WTC11 (cell line): ENCODE results near the gene CNTNAP5. TPM values are rescaled to one million over a fixed set of nuclear protein-coding genes. Genes with fewer than 3 reads are reported as not detected.

ENCODE experiments used
- ATAC-seq: fragments of 200-7000 bp; cut with Tn5 transposase; 2 replicates; pipeline ENCODE4 v1.10.0; 2021; ENCODE audit warnings: mild to moderate bottlenecking, moderate library complexity
- CTCF ChIA-PET: fragments of 300-600 bp; sonication (Branson Sonifier 250); formaldehyde crosslinking; loops from one replicate; lab custom pipeline; 2021; ENCODE audit warnings: antibody characterized with exemption; lab: Charles Lee
- POLR2A ChIA-PET: fragments of 350-600 bp; sonication (Branson Sonifier 250); formaldehyde crosslinking; loops from one replicate; lab custom pipeline; 2021; ENCODE audit warnings: antibody characterized with exemption; lab: Charles Lee
- DNase-seq: peaks from one replicate; pipeline ENCODE4 v3.0.0; 2021; ENCODE audit warnings: low spot score
- H3K27ac Mint-ChIP-seq: 2 replicates; pipeline ENCODE4 v1.8.0; 2021; ENCODE audit warnings: mixed read lengths
- H3K27me3 Mint-ChIP-seq: 2 replicates; pipeline ENCODE4 v1.8.0; 2021; ENCODE audit warnings: low read depth, mild to moderate bottlenecking, moderate library complexity, mixed read lengths
- H3K36me3 Mint-ChIP-seq: 2 replicates; pipeline ENCODE4 v1.8.0; 2021; ENCODE audit warnings: mixed read lengths
- H3K4me1 Mint-ChIP-seq: 2 replicates; pipeline ENCODE4 v1.8.0; 2022; ENCODE audit warnings: mixed read lengths
- H3K4me3 Mint-ChIP-seq: 2 replicates; pipeline ENCODE4 v1.8.0; 2021; ENCODE audit warnings: mild to moderate bottlenecking, moderate library complexity, mixed read lengths
- H3K9me3 Mint-ChIP-seq: 2 replicates; pipeline ENCODE4 v1.8.0; 2021; ENCODE audit warnings: mixed read lengths
- ESRRA ChIP-seq: sonication (generic); formaldehyde crosslinking; IDR thresholded peaks from 2 replicates; pipeline ENCODE4 v1.8.1; 2022; ENCODE audit warnings: mild to moderate bottlenecking, missing genetic modification reagents, borderline replicate concordance
- FOXJ3 ChIP-seq: sonication (generic); formaldehyde crosslinking; IDR thresholded peaks from 2 replicates; pipeline ENCODE4 v1.9.0; 2021; ENCODE audit warnings: missing genetic modification reagents, mild to moderate bottlenecking, borderline replicate concordance
- HMGA2 ChIP-seq: fragments of 250-450 bp; sonication (Bioruptor Pico); IDR thresholded peaks from 2 replicates; pipeline ENCODE4 v1.4.0; 2021; ENCODE audit warnings: mild to moderate bottlenecking, moderate library complexity
- JUN ChIP-seq: sonication (generic); formaldehyde crosslinking; IDR thresholded peaks from 2 replicates; pipeline ENCODE4 v1.8.0; 2023; ENCODE audit warnings: mild to moderate bottlenecking, missing genetic modification reagents
- NFATC4 ChIP-seq: fragments of 250-450 bp; sonication (Bioruptor Pico); IDR thresholded peaks from 2 replicates; pipeline ENCODE4 v1.9.0; 2021; ENCODE audit warnings: mild to moderate bottlenecking
- RELA ChIP-seq: sonication (generic); formaldehyde crosslinking; IDR thresholded peaks from 2 replicates; pipeline ENCODE4 v1.8.1; 2022; ENCODE audit warnings: missing genetic modification reagents, mild to moderate bottlenecking, borderline replicate concordance
- TEAD1 ChIP-seq: sonication (generic); formaldehyde crosslinking; IDR thresholded peaks from 2 replicates; pipeline ENCODE4 v1.8.0; 2022; ENCODE audit warnings: mild to moderate bottlenecking, missing genetic modification reagents
- ZBTB21 ChIP-seq: sonication (generic); formaldehyde crosslinking; IDR thresholded peaks from 2 replicates; pipeline ENCODE4 v1.8.1; 2023; ENCODE audit warnings: mild to moderate bottlenecking, missing genetic modification reagents, borderline replicate concordance
- total RNA-seq: library from RNA; stranded (reverse); gene quantifications from 3 replicates; pipeline ENCODE4 v1.2.3, GENCODE V29; 2021
- TF ChIP-seq, protein P1 (sequence below): sonication (generic); formaldehyde crosslinking; IDR thresholded peaks from 2 replicates; pipeline ENCODE4 v1.8.1; 2022; ENCODE audit warnings: mild to moderate bottlenecking, missing genetic modification reagents, moderate library complexity, borderline replicate concordance
- TF ChIP-seq, protein P2 (sequence below): sonication (generic); formaldehyde crosslinking; IDR thresholded peaks from 2 replicates; pipeline ENCODE4 v1.8.0; 2022; ENCODE audit warnings: mild to moderate bottlenecking, missing genetic modification reagents
- TF ChIP-seq, protein P3 (sequence below): fragments of 250-450 bp; sonication (Bioruptor Pico); IDR thresholded peaks from 2 replicates; pipeline ENCODE4 v1.8.0; 2021; ENCODE audit warnings: mild to moderate bottlenecking
- TF ChIP-seq, protein P4 (sequence below): fragments of 250-450 bp; sonication (Bioruptor Pico); IDR thresholded peaks from 2 replicates; pipeline ENCODE4 v2.1.2; 2022; ENCODE audit warnings: mild to moderate bottlenecking, moderate library complexity
- TF ChIP-seq, protein P5 (sequence below): sonication (generic); formaldehyde crosslinking; IDR thresholded peaks from 2 replicates; pipeline ENCODE4 v1.8.1; 2023; ENCODE audit warnings: mild to moderate bottlenecking, missing genetic modification reagents, moderate library complexity
- TF ChIP-seq, protein P6 (sequence below): sonication (generic); formaldehyde crosslinking; IDR thresholded peaks from 2 replicates; pipeline ENCODE4 v1.8.1; 2022; ENCODE audit warnings: low read depth, mild to moderate bottlenecking, moderate library complexity, missing genetic modification reagents, borderline replicate concordance

The CNTNAP5 gene
- total RNA-seq, 1 experiment from 2014 or later: 0.22 TPM

DNA sequence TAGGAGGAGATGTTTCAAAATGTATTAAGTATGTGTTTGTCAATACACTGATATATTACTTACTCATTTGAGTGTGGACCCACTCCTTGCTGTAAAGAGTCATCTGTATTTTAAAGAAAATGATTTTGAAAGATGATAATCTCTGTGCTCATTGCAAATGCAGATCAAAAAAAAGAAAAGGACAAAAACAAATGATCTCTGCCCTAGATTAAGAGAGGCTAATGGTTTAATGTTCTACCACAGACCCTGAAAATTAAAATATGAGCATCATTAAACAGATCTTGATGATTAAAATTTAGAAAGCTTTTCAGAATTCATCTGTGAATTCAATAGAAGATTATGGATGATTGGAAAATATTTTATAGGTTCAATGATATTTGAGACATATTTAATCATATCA lies 136.5 kb downstream of the CNTNAP5 start (continued):
- TF ChIP-seq, protein P1, sequence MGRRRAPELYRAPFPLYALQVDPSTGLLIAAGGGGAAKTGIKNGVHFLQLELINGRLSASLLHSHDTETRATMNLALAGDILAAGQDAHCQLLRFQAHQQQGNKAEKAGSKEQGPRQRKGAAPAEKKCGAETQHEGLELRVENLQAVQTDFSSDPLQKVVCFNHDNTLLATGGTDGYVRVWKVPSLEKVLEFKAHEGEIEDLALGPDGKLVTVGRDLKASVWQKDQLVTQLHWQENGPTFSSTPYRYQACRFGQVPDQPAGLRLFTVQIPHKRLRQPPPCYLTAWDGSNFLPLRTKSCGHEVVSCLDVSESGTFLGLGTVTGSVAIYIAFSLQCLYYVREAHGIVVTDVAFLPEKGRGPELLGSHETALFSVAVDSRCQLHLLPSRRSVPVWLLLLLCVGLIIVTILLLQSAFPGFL (CRISPR knock-in tag): no peak
- no peak for TF ChIP-seq ZBTB21 (CRISPR knock-in tag)
- TF ChIP-seq ESRRA: no peak
- TF ChIP-seq HMGA2 (CRISPR knock-in tag): no peak
- no peak for TF ChIP-seq NFATC4 (CRISPR knock-in tag)
- TF ChIP-seq, protein P2, sequence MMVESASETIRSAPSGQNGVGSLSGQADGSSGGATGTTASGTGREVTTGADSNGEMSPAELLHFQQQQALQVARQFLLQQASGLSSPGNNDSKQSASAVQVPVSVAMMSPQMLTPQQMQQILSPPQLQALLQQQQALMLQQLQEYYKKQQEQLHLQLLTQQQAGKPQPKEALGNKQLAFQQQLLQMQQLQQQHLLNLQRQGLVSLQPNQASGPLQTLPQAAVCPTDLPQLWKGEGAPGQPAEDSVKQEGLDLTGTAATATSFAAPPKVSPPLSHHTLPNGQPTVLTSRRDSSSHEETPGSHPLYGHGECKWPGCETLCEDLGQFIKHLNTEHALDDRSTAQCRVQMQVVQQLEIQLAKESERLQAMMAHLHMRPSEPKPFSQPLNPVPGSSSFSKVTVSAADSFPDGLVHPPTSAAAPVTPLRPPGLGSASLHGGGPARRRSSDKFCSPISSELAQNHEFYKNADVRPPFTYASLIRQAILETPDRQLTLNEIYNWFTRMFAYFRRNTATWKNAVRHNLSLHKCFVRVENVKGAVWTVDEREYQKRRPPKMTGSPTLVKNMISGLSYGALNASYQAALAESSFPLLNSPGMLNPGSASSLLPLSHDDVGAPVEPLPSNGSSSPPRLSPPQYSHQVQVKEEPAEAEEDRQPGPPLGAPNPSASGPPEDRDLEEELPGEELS (CRISPR knock-in tag): no peak
- TF ChIP-seq, protein P3, sequence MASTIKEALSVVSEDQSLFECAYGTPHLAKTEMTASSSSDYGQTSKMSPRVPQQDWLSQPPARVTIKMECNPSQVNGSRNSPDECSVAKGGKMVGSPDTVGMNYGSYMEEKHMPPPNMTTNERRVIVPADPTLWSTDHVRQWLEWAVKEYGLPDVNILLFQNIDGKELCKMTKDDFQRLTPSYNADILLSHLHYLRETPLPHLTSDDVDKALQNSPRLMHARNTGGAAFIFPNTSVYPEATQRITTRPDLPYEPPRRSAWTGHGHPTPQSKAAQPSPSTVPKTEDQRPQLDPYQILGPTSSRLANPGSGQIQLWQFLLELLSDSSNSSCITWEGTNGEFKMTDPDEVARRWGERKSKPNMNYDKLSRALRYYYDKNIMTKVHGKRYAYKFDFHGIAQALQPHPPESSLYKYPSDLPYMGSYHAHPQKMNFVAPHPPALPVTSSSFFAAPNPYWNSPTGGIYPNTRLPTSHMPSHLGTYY (CRISPR knock-in tag): no peak
- no peak for TF ChIP-seq JUN (CRISPR knock-in tag)
- TF ChIP-seq, protein P4, sequence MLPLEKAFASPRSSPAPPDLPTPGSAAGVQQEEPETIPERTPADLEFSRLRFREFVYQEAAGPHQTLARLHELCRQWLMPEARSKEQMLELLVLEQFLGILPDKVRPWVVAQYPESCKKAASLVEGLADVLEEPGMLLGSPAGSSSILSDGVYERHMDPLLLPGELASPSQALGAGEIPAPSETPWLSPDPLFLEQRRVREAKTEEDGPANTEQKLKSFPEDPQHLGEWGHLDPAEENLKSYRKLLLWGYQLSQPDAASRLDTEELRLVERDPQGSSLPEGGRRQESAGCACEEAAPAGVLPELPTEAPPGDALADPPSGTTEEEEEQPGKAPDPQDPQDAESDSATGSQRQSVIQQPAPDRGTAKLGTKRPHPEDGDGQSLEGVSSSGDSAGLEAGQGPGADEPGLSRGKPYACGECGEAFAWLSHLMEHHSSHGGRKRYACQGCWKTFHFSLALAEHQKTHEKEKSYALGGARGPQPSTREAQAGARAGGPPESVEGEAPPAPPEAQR (CRISPR knock-in tag): no peak
- TF ChIP-seq, all 79 proteins: peak for 0

DNA sequence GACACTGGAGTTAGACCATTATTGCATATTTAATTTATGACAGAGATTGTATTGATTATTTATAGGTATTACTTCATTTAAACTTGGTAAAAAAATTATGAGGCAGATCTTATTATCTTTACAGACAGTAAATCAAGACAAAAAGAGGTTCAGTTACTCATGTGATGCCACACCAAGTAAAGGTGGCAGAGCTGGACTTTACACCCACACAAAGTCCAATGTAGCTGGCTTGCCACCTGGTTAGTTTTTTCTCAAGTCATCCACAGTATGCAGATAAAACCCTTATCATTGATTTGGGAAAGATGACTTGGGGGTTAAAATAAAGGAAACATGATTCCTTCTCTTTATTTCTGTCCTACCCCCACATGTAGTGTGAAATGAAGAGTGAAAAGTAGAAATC lies 137.2 kb downstream of the CNTNAP5 start:
- Mint-ChIP-seq H3K36me3 (no peaks in the 10 kb centered on the region), H3K27me3 (peaks cover 26% of the 10 kb centered on the region), H3K27ac (no peak overlapping the region), H3K4me3 (no peak overlapping the region), H3K4me1 (peaks cover 40% of the 10 kb centered on the region), H3K9me3 (no peaks in the 10 kb centered on the region)
- DNase-seq: no peak
- CTCF ChIA-PET: no interaction called here
- no peak for ATAC-seq
- no peak for TF ChIP-seq FOXJ3 (CRISPR knock-in tag)
- TF ChIP-seq, protein P5, sequence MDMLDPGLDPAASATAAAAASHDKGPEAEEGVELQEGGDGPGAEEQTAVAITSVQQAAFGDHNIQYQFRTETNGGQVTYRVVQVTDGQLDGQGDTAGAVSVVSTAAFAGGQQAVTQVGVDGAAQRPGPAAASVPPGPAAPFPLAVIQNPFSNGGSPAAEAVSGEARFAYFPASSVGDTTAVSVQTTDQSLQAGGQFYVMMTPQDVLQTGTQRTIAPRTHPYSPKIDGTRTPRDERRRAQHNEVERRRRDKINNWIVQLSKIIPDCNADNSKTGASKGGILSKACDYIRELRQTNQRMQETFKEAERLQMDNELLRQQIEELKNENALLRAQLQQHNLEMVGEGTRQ (CRISPR knock-in tag): no peak
- TF ChIP-seq ZBTB21 (CRISPR knock-in tag): no peak
- TF ChIP-seq TEAD1: no peak
- POLR2A ChIA-PET: no interaction called here

DNA sequence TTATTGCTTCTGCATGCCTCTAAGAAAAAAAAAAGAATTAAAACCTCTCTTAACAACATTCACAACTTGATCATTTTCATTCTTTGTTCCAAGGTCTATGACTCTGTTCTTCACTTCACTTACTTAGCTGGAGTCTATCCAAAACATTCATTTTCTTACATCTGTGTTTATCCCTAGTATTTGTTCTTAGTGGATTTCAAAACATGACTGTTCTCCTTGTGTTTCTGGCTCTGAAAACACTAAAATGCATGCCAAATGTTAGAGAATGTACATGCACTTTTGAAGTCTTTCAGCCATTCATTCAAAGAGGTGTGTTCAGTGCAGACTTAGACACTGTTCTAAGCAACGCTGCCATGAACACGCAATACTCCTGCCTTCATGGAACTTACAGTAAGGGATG lies 138.8 kb downstream of the CNTNAP5 start:
- CTCF ChIA-PET: no interaction called here

More for the DNA sequence above, 138.8 kb downstream of the CNTNAP5 start:
- Mint-ChIP-seq H3K27ac (no peak overlapping the region), H3K27me3 (peaks cover 26% of the 10 kb centered on the region), H3K9me3 (no peaks in the 10 kb centered on the region), H3K36me3 (no peaks in the 10 kb centered on the region), H3K4me3 (no peak overlapping the region), H3K4me1 (peaks cover 46% of the 10 kb centered on the region)
- POLR2A ChIA-PET: no interaction called here
- no peak for DNase-seq
- no peak for TF ChIP-seq ZBTB21 (CRISPR knock-in tag)
- TF ChIP-seq, protein P6, sequence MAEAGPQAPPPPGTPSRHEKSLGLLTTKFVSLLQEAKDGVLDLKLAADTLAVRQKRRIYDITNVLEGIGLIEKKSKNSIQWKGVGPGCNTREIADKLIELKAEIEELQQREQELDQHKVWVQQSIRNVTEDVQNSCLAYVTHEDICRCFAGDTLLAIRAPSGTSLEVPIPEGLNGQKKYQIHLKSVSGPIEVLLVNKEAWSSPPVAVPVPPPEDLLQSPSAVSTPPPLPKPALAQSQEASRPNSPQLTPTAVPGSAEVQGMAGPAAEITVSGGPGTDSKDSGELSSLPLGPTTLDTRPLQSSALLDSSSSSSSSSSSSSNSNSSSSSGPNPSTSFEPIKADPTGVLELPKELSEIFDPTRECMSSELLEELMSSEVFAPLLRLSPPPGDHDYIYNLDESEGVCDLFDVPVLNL (CRISPR knock-in tag): no peak
- TF ChIP-seq RELA (CRISPR knock-in tag): no peak
- ATAC-seq: no peak
